Measurements from ENCODE around the gene MISP. TPM values are rescaled to one million over a fixed set of nuclear protein-coding genes. Genes with fewer than 3 reads are reported as not detected.

MISP gene
- total RNA-seq, 1 experiment from 2014 or later = 0.70 TPM

DNA sequence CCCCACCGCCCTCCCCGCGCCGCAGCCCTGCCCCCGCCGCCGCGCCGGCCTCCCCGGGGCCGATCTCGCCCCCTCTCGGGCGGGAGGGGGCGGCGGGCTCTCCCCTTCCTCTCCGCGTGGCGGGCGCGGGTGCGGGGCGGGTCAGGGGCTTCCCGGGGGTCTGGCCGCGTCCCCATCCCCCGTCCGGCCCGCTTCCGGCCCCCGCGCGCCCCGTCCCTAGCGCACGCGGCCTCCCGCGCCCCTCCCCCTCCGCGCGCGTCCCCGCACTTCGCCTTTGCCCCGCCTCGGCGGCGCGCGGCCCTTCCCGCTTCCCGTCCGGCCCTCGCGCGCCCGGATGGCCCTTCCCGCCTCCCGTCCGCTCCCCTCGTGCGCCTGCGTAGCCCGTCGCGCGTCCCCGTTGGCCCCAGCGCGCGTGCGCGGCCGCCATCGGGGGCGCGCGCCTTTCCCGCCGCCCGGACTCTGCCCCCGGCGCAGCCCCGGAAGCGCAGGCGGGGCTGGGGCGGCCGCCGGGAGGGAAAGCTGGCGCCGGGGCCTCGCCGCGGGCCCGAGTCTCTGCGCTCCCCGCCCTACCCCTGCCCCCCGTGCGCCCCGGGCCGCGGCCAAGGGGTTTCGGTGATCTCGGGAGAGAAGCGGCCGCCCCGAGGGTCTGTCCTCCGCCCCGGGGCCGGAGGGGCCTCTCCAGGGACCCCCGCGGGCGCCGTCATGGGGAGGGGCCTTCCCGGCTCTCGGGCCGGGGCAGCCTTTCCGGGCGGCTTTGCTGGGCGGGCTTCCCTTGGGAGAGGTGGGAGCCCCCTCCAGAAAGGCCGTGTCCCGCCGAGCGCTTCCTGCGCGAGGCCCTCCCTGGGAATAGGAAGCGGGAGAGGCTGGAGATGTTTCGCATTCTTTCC, 46.9 kb downstream of the MISP start (continued):
- TF ChIP-seq, protein P1, sequence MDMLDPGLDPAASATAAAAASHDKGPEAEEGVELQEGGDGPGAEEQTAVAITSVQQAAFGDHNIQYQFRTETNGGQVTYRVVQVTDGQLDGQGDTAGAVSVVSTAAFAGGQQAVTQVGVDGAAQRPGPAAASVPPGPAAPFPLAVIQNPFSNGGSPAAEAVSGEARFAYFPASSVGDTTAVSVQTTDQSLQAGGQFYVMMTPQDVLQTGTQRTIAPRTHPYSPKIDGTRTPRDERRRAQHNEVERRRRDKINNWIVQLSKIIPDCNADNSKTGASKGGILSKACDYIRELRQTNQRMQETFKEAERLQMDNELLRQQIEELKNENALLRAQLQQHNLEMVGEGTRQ (CRISPR knock-in tag; IDR thresholded peaks at IDR 0.05) = no peak; the same call in 1 of the 2 replicates
- TF ChIP-seq TCF7 (CRISPR knock-in tag; IDR thresholded peaks at IDR 0.05; ENCODE audit: low read depth) (no peak), IRF2 (CRISPR knock-in tag; IDR thresholded peaks at IDR 0.05; ENCODE audit: borderline replicate concordance, low read depth) (no peak), CREM (CRISPR knock-in tag; IDR thresholded peaks at IDR 0.05) (no peak), NR2C2 (CRISPR knock-in tag; IDR thresholded peaks at IDR 0.05) (no peak), RELA (CRISPR knock-in tag; IDR thresholded peaks at IDR 0.05; ENCODE audit: borderline replicate concordance) (no peak), ZNF138 (CRISPR knock-in tag; conservative IDR thresholded peaks at IDR 0.05) (no peak), EMX1 (CRISPR knock-in tag; IDR thresholded peaks at IDR 0.05) (0 out of 2 replicates have a peak, but pooled peaks have one; percentile 22), MYBL2 (CRISPR knock-in tag; IDR thresholded peaks at IDR 0.05) (no peak), NR3C1 (CRISPR knock-in tag; conservative IDR thresholded peaks at IDR 0.05; ENCODE audit: low read depth) (no peak)
- TF ChIP-seq, protein P2, sequence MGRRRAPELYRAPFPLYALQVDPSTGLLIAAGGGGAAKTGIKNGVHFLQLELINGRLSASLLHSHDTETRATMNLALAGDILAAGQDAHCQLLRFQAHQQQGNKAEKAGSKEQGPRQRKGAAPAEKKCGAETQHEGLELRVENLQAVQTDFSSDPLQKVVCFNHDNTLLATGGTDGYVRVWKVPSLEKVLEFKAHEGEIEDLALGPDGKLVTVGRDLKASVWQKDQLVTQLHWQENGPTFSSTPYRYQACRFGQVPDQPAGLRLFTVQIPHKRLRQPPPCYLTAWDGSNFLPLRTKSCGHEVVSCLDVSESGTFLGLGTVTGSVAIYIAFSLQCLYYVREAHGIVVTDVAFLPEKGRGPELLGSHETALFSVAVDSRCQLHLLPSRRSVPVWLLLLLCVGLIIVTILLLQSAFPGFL (CRISPR knock-in tag; IDR thresholded peaks at IDR 0.05; ENCODE audit: borderline replicate concordance) = no peak
- TF ChIP-seq, protein P3, sequence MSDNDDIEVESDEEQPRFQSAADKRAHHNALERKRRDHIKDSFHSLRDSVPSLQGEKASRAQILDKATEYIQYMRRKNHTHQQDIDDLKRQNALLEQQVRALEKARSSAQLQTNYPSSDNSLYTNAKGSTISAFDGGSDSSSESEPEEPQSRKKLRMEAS (CRISPR knock-in tag; IDR thresholded peaks at IDR 0.05) = no peak
- TF ChIP-seq, protein P4, sequence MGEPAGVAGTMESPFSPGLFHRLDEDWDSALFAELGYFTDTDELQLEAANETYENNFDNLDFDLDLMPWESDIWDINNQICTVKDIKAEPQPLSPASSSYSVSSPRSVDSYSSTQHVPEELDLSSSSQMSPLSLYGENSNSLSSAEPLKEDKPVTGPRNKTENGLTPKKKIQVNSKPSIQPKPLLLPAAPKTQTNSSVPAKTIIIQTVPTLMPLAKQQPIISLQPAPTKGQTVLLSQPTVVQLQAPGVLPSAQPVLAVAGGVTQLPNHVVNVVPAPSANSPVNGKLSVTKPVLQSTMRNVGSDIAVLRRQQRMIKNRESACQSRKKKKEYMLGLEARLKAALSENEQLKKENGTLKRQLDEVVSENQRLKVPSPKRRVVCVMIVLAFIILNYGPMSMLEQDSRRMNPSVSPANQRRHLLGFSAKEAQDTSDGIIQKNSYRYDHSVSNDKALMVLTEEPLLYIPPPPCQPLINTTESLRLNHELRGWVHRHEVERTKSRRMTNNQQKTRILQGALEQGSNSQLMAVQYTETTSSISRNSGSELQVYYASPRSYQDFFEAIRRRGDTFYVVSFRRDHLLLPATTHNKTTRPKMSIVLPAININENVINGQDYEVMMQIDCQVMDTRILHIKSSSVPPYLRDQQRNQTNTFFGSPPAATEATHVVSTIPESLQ (CRISPR knock-in tag; IDR thresholded peaks at IDR 0.05) = no peak
- TF ChIP-seq, protein P5, sequence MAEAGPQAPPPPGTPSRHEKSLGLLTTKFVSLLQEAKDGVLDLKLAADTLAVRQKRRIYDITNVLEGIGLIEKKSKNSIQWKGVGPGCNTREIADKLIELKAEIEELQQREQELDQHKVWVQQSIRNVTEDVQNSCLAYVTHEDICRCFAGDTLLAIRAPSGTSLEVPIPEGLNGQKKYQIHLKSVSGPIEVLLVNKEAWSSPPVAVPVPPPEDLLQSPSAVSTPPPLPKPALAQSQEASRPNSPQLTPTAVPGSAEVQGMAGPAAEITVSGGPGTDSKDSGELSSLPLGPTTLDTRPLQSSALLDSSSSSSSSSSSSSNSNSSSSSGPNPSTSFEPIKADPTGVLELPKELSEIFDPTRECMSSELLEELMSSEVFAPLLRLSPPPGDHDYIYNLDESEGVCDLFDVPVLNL (CRISPR knock-in tag; IDR thresholded peaks at IDR 0.05; ENCODE audit: borderline replicate concordance, low read depth) = peak; percentile 76; the same call in 1 of the 2 replicates
- TF ChIP-seq, protein P6, sequence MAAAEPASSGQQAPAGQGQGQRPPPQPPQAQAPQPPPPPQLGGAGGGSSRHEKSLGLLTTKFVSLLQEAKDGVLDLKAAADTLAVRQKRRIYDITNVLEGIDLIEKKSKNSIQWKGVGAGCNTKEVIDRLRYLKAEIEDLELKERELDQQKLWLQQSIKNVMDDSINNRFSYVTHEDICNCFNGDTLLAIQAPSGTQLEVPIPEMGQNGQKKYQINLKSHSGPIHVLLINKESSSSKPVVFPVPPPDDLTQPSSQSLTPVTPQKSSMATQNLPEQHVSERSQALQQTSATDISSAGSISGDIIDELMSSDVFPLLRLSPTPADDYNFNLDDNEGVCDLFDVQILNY (CRISPR knock-in tag; IDR thresholded peaks at IDR 0.05) = peak; percentile 94

DNA sequence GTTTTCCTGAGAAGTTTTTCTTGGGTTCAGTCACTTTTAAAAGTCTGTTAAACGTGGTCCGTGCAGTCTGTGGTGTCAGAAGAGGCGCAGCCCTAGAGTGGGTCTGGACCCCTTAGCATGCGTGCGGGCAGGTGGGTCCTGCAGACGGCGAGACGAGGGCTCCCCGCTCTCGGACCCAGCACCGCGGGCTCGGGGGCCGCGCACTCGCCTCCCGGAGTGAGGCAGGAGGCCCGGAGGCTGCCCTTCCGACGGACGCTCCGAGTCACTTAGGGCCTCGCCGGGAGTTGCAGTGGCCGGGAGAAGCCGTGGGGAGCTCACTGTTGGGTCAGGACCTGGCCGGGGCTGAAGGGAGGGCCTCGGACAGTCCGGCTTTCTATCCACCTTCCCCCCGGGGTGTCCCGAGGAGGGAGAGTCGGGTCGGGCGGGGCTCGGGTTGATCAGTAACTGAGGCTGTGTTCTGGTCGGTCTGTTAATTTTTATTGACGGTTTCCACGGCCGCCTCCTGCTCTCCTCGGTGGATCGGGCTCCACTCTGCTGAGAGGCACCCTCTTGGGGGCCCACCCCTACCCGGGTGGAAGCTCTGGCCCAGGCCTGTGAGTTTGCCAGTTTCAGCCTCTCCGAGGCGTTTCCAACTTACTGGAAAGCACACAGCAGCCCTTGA, 47.6 kb downstream of the MISP start:
- no peak for ATAC-seq

More for the DNA sequence above, 47.6 kb downstream of the MISP start:
- no peaks in the 10 kb centered on the region for H3K27me3 Mint-ChIP-seq (ENCODE audit: low read depth)
- no peak for DNase-seq (ENCODE audit: low spot score)
- H3K4me1 Mint-ChIP-seq = peaks cover 42% of the 10 kb centered on the region
- H3K27ac Mint-ChIP-seq = peak overlapping the region; percentile 97
- POLR2A ChIA-PET = interaction anchor here (0.5 to 1.5 kb wide), 5 partner anchors 10 to 118 kb away, joined by 3 to 5 read pairs (median 4); no protein-coding TSS in a partner anchor
- H3K9me3 Mint-ChIP-seq = no peaks in the 10 kb centered on the region
- H3K36me3 Mint-ChIP-seq = peaks cover 32% of the 10 kb centered on the region
- H3K4me3 Mint-ChIP-seq = peak overlapping the region; percentile 87
- TF ChIP-seq NR3C1 (CRISPR knock-in tag; conservative IDR thresholded peaks at IDR 0.05; ENCODE audit: low read depth) (no peak), MXD4 (CRISPR knock-in tag; IDR thresholded peaks at IDR 0.05; ENCODE audit: borderline replicate concordance) (no peak), ZNF232 (CRISPR knock-in tag; IDR thresholded peaks at IDR 0.05) (no peak)
- TF ChIP-seq, protein P7, sequence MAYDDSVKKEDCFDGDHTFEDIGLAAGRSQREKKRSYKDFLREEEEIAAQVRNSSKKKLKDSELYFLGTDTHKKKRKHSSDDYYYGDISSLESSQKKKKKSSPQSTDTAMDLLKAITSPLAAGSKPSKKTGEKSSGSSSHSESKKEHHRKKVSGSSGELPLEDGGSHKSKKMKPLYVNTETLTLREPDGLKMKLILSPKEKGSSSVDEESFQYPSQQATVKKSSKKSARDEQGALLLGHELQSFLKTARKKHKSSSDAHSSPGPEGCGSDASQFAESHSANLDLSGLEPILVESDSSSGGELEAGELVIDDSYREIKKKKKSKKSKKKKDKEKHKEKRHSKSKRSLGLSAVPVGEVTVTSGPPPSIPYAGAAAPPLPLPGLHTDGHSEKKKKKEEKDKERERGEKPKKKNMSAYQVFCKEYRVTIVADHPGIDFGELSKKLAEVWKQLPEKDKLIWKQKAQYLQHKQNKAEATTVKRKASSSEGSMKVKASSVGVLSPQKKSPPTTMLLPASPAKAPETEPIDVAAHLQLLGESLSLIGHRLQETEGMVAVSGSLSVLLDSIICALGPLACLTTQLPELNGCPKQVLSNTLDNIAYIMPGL (CRISPR knock-in tag; IDR thresholded peaks at IDR 0.05) = 0 out of 2 replicates have a peak, but pooled peaks have one; percentile 2
- TF ChIP-seq, protein P8, sequence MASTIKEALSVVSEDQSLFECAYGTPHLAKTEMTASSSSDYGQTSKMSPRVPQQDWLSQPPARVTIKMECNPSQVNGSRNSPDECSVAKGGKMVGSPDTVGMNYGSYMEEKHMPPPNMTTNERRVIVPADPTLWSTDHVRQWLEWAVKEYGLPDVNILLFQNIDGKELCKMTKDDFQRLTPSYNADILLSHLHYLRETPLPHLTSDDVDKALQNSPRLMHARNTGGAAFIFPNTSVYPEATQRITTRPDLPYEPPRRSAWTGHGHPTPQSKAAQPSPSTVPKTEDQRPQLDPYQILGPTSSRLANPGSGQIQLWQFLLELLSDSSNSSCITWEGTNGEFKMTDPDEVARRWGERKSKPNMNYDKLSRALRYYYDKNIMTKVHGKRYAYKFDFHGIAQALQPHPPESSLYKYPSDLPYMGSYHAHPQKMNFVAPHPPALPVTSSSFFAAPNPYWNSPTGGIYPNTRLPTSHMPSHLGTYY (CRISPR knock-in tag; IDR thresholded peaks at IDR 0.05) = no peak
- CTCF ChIA-PET = interaction anchor here (0.9 to 1.4 kb wide), 4 partner anchors 25 to 284 kb away, joined by 3 to 6 read pairs (median 3); no protein-coding TSS in a partner anchor
